Kidney (tissue), 14 donors: ENCODE data around the gene MSI2. TPM values are rescaled to one million over a fixed set of nuclear protein-coding genes. Genes with fewer than 3 reads are reported as not detected.

Experiments used
- DNase-seq, 5 donors: peaks; one replicate each; pipeline ENCODE4 v3.0.0-alpha.2; 2013 to 2020
- FAIRE-seq: peaks from 2 replicates; lab custom pipeline; 2012; peaks lifted over from hg19 to GRCh38; lab: Jason Lieb, UNC
- H3K27ac ChIP-seq, 2 donors: one replicate each; pipeline ENCODE4 v1.7.0; 2013; ENCODE audit warnings: low read depth in 2 of 2, low read length in 2 of 2, inconsistent platforms in 1 of 2
- H3K27me3 ChIP-seq: one replicate; pipeline ENCODE4 v1.7.1; 2013; ENCODE audit warnings: low read length, inconsistent platforms; ENCODE audit not compliant: control insufficient read depth, insufficient read depth
- H3K36me3 ChIP-seq, 3 donors: one replicate each; pipeline versions ENCODE4 v1.7.0 to v1.7.1; 2013; ENCODE audit warnings: low read length in 3 of 3, control low read depth in 1 of 3, inconsistent platforms in 1 of 3; ENCODE audit not compliant: insufficient read depth in 3 of 3, control insufficient read depth in 2 of 3
- H3K4me1 ChIP-seq, 3 donors: one replicate each; pipeline versions ENCODE4 v1.7.0 to v1.7.1; 2013; ENCODE audit warnings: low read length in 3 of 3, inconsistent platforms in 1 of 3, low read depth in 1 of 3; ENCODE audit not compliant: control insufficient read depth in 2 of 3, insufficient read depth in 2 of 3
- H3K4me3 ChIP-seq, 3 donors: one replicate each; pipeline versions ENCODE4 v1.7.0 to v1.8.1; 2013; ENCODE audit warnings: low read length in 3 of 3, control low read depth in 1 of 3, inconsistent platforms in 1 of 3
- H3K9ac ChIP-seq, 3 donors: one replicate each; pipeline versions ENCODE4 v1.7.0 to v1.7.1; 2013; ENCODE audit warnings: low read length in 3 of 3, control low read depth in 1 of 3, inconsistent platforms in 1 of 3
- H3K9me3 ChIP-seq, 3 donors: one replicate each; pipeline versions ENCODE4 v1.7.0 to v1.7.1; 2013; ENCODE audit warnings: low read length in 3 of 3, control low read depth in 1 of 3, inconsistent platforms in 1 of 3; ENCODE audit not compliant: control insufficient read depth in 2 of 3, insufficient read depth in 1 of 3
- intact Hi-C: fragments of 100-400 bp; cut with DNase I; formaldehyde crosslinking; loops from one replicate; pipeline ENCODE4 v1.11.1; 2022
- polyA plus RNA-seq: library from polyadenylated mRNA; stranded (reverse); fragments of 350-450 nt; fragmentation: Illumina TruSeq; extraction: RNeasy Lipid Tissue Mini Kit (QIAGEN cat#74804); gene quantifications from one replicate; pipeline ENCODE4 v1.2.3, GENCODE V29; 2014; ENCODE audit warnings: low read depth, low replicate concordance; ENCODE audit not compliant: insufficient read depth
- total RNA-seq: library from RNA; stranded (reverse); fragmentation: NEBNext Ultra II Directional; extraction: Animal tissue kit (Norgen Biotek cat#: 25700); gene quantifications from one replicate; pipeline ENCODE4 v1.2.1, GENCODE V29; 2021
- TF ChIP-seq, protein P1 (sequence below): IDR thresholded peaks from 3 replicates; pipeline ENCODE4 v1.5.1; 2012; ENCODE audit warnings: mild to moderate bottlenecking, moderate library complexity, borderline replicate concordance; ENCODE audit not compliant: insufficient read depth; ENCODE audit errors: extremely low read depth
- donor health status: control.
- donor health status: control.
- donor health status: control.
- donor health status: control.
- donor health status: control.
- donor health status: DM: yes; HTN: yes; CAD: no.
- donor health status: Normal renal cell carcinoma (clear cell type).

Gene MSI2
- total and polyA plus RNA-seq, 2 donors from 2014 or later, result 69.2 to 151 TPM

DNA sequence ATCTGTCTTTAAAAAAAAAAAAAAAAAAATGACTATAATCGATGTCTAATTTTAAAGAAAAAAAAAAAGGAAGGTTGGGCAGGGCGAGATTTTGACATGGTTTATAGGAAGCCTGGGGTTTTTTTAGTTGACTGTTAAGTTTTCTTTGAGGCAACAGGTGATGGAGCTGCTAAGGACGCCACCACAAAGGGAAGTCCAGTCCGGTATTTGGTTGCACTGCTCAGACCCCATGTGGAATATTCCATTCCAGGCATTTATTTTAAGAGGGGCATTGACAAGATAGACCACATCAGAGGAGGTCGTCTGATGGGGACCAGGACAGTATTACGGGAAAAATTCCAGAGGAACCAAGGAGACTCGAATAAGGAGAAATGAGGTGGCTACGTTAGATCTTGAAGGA lies 320.4 kb downstream of the MSI2 start:
- Histone ChIP-seq H3K4me3 (no peak overlapping the region), H3K27me3 (no peaks in the 10 kb centered on the region), H3K9ac (no peak overlapping the region), H3K9me3 (no peaks in the 10 kb centered on the region), H3K27ac (no peak overlapping the region), H3K36me3 (no peaks in the 10 kb centered on the region), H3K4me1 (peaks cover 0 to 3% (median 2%) of the 10 kb centered on the region in 3 donors)
- DNase-seq, result peak in 1 of 5 donors; percentile 3
- TF ChIP-seq, protein P1, sequence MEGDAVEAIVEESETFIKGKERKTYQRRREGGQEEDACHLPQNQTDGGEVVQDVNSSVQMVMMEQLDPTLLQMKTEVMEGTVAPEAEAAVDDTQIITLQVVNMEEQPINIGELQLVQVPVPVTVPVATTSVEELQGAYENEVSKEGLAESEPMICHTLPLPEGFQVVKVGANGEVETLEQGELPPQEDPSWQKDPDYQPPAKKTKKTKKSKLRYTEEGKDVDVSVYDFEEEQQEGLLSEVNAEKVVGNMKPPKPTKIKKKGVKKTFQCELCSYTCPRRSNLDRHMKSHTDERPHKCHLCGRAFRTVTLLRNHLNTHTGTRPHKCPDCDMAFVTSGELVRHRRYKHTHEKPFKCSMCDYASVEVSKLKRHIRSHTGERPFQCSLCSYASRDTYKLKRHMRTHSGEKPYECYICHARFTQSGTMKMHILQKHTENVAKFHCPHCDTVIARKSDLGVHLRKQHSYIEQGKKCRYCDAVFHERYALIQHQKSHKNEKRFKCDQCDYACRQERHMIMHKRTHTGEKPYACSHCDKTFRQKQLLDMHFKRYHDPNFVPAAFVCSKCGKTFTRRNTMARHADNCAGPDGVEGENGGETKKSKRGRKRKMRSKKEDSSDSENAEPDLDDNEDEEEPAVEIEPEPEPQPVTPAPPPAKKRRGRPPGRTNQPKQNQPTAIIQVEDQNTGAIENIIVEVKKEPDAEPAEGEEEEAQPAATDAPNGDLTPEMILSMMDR, result no peak
- intact Hi-C loops, result no loop called here
- no peak for FAIRE-seq

DNA sequence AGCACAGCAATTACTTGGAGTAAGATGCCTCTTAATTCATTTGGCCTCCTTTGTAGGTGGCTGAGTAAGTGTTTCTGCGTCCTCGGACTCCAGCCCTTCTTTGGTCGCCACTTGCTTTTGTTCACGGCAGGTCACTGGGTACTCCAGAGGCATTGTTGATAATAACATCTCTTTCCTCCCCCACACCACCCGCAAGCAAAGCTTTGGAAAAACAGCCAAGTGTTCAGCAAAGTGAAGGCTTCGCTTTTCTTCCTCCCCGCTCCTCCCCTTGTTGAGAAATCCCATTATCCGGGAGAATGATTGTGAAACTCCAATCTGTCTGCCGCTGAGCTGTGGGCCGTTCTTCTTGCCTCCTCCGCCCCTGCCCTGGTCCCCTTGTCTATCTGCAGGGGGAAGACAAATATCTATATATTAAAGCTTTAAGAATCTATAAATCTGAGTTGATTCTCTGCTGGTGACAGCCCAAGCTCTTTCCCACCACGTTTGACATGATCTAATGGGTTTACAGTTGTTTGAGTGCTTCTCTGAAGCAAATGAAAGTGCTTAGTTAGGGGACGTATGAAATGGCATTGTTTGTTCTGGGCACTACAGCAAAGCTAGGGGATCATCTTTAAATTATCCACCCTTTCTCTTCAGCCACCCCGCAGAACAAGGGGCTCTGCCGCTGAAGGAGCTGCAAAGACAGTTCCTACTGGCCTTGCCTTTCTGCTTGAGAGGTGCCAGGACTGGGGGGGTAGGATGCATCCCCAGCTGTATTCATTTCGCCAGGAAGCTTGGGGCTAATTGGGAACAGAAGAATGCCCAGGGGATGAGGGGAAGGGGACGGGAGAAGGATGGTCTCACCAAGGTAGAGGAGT lies 321.7 kb downstream of the MSI2 start:
- FAIRE-seq (no peak), DNase-seq (peak in 4 of 5 donors; percentile 45 to 75 (median 68))
- TF ChIP-seq, protein P1, result no peak
- intact Hi-C loops, result no loop called here
- peak overlapping the region in 1 of 3 donors; percentile 25 for H3K4me3 ChIP-seq
- H3K36me3 ChIP-seq, result no peaks in the 10 kb centered on the region
- H3K27ac ChIP-seq, result peak overlapping the region in 1 of 2 donors; percentile 47
- H3K9ac ChIP-seq, result no peak overlapping the region
- H3K4me1 ChIP-seq, result peaks cover 0 to 3% (median 2%) of the 10 kb centered on the region in 3 donors
- H3K9me3 ChIP-seq, result no peaks in the 10 kb centered on the region
- no peaks in the 10 kb centered on the region for H3K27me3 ChIP-seq

GRCh38 chr17:57578608-57579225 lies 322.4 kb downstream of the MSI2 start:
- TF ChIP-seq, protein P1, result no peak
- H3K4me3 ChIP-seq, result no peak overlapping the region
- DNase-seq (peak in 2 of 5 donors; percentile 23 to 36), FAIRE-seq (no peak)
- H3K27ac ChIP-seq, result no peak overlapping the region
- no peaks in the 10 kb centered on the region for H3K27me3 ChIP-seq
- peaks cover 0 to 3% (median 2%) of the 10 kb centered on the region in 3 donors for H3K4me1 ChIP-seq
- H3K9me3 ChIP-seq, result no peaks in the 10 kb centered on the region
- no peak overlapping the region for H3K9ac ChIP-seq
- H3K36me3 ChIP-seq, result no peaks in the 10 kb centered on the region
- intact Hi-C loops, result no loop called here
